GM12873 (cell line): ENCODE measurements around the gene OR6V1.
A peak's percentile ranks its signal among the peaks of the same experiment; 100 is the strongest.

ENCODE experiments used
- CTCF ChIP-seq: IDR thresholded peaks from 2 replicates; pipeline ENCODE4 v1.5.1; 2012; ENCODE audit warnings: low read depth, mild to moderate bottlenecking, moderate library complexity, low read length, control low read depth; ENCODE audit not compliant: insufficient read depth; ENCODE audit errors: missing control alignments

The OR6V1 gene

GRCh38 chr7:143052041-143052440 is at the start of gene OR6V1:
Gene OR6V1 (plus strand): TSS chr7:143052341. CDS start chr7:143052341, 0 bp downstream.
- no peak for TF ChIP-seq CTCF

- no peak for TF ChIP-seq CTCF
These were observed 49.2 kb upstream of the OR6V1 start for GRCh38 chr7:143002898-143003297.

- TF ChIP-seq CTCF: peak; percentile 64
These were observed 48.6 kb upstream of the OR6V1 start for GRCh38 chr7:143003393-143004051.

- TF ChIP-seq CTCF: no peak
These were observed 46.4 kb upstream of the OR6V1 start for GRCh38 chr7:143005632-143006260.

- TF ChIP-seq CTCF: peak; percentile 91
These were observed 43.9 kb upstream of the OR6V1 start for GRCh38 chr7:143008007-143008901.

GRCh38 chr7:143012001-143012400 is 40.1 kb upstream of the OR6V1 start:
- TF ChIP-seq CTCF: no peak

GRCh38 chr7:143012409-143012808 is 39.7 kb upstream of the OR6V1 start:
- no peak for TF ChIP-seq CTCF
